GM20431 (cell line): ENCODE measurements around the gene U2AF1L4.

Experiments used
- in situ Hi-C: fragments of 300-500 bp; cut with MseI, MboI; formaldehyde crosslinking; loops from one replicate; pipeline ENCODE4 v1.15.0; 2020; ENCODE audit warnings: low sequenced_read_pairs; ENCODE audit not compliant: unreplicated experiment

Gene U2AF1L4

DNA sequence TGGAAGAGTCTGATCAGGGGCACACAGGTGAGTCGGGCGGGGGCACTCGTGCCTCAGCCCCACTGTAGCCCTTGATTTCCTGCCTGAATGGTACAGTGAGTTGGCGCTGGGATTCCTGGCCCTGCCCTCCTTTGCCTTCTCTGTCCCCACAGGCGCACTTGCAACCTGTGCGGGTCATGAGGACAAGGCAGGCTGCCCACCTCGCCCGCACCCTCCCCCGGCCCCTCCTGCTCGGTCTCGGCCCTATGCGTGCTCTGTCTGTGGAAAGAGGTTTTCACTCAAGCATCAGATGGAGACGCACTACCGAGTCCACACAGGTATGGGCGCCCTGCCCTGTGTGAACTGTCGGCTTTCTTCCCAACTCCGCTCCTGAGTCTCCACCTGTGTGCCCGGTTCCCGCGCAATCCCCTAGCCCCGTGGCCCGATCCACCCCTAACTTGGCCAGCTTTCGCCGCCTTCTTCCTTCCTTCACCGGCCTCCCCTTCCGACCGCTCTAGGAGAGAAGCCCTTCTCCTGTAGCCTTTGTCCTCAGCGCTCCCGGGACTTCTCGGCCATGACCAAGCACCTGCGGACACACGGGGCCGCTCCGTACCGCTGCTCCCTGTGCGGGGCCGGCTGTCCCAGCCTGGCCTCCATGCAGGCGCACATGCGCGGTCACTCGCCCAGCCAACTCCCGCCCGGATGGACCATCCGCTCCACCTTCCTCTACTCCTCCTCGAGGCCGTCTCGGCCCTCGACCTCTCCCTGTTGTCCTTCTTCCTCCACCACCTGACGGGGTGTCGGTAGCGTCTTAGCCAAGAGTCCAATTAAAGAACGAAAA is 29.0 kb downstream of the U2AF1L4 start:
- in situ Hi-C loops: no loop called here

DNA sequence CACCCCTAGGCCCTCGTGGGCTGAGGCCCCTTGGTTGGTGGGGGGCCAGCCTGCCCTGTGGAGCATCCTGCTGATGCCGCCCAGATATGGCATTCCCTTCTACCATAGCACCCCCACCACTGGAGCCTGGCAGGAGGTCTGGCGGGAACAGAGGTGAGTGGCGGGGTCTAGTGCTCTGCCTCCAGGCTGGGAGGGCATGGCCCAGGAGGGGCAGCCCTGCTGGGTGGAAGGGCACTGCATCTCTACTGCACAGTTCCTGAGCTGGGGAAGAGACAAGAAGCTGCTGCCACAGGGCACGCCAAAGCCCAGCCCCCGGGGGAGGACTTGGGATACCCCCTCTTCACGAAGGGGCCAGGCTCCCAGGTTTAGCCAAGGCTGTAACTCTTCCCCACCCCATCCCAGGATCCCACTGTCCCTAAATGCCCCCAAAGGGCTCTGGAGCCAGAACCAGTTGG is 29.8 kb downstream of the U2AF1L4 start:
- in situ Hi-C loops: no loop called here

DNA sequence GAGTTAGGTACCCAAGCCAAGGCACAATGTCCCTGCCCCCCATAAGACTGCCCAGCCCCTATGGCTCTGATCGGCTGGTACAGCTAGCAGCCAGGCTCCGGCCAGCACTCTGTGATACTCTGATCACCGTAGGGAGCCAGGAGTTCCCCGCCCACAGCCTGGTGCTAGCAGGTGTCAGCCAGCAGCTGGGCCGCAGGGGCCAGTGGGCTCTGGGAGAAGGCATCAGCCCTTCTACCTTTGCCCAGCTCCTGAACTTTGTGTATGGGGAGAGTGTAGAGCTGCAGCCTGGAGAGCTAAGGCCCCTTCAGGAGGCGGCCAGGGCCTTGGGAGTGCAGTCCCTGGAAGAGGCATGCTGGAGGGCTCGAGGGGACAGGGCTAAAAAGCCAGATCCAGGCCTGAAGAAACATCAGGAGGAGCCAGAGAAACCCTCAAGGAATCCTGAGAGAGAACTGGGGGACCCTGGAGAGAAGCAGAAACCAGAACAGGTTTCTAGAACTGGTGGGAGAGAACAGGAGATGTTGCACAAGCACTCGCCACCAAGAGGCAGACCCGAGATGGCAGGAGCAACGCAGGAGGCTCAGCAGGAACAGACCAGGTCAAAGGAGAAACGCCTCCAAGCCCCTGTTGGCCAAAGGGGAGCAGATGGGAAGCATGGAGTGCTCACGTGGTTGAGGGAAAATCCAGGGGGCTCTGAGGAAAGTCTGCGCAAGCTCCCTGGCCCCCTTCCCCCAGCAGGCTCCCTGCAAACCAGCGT is 30.4 kb downstream of the U2AF1L4 start:
- in situ Hi-C loops: no loop called here

GRCh38 chr19:35713904-35714495 is 31.2 kb downstream of the U2AF1L4 start:
- in situ Hi-C loops: no loop called here

GRCh38 chr19:35713506-35713850 is 31.7 kb downstream of the U2AF1L4 start:
- in situ Hi-C loops: no loop called here

DNA sequence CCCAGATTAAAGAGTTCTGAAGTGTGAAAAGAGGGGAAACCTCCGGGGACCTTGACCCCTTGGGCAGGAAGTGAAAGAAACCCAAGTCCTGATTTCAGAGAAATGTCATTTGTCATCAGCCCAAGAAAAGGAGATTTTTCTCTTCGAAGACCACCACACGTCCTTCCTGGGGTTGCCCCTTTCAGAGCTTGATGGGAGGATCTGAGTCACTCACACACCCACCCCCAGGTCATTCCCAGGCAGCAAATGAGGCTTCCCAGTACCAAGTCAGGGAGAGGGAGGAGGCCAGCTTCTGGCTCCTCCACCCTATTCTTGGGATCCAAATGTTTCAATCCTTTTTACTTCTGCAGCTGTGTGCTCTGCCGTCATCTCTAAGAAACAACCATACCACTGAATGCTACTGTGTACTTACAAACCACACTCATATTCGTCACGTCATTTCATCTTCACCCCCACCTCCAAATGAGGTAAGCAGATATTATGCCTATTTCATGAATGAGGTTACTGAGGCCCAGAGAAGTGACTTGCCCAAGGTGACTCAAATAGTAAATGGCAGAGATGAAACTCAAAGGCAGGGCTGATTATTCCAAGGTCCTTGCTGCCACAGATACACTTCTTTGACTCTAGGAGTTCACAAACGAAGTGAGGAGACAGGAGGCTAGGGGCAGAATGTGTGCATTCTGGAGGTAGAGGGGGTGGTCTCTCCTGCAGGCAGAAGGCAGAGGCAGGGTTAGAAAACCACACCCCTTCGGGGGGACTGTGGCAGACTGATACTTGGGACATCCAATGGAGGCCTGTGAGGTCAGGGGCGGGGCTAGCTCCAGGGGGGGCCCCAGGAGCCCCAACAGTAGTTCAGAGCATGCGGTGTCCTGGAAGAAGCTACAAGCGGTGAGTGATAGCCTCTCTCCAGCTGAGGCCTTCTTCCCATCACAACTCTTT is 32.4 kb downstream of the U2AF1L4 start:
- in situ Hi-C loops: no loop called here

DNA sequence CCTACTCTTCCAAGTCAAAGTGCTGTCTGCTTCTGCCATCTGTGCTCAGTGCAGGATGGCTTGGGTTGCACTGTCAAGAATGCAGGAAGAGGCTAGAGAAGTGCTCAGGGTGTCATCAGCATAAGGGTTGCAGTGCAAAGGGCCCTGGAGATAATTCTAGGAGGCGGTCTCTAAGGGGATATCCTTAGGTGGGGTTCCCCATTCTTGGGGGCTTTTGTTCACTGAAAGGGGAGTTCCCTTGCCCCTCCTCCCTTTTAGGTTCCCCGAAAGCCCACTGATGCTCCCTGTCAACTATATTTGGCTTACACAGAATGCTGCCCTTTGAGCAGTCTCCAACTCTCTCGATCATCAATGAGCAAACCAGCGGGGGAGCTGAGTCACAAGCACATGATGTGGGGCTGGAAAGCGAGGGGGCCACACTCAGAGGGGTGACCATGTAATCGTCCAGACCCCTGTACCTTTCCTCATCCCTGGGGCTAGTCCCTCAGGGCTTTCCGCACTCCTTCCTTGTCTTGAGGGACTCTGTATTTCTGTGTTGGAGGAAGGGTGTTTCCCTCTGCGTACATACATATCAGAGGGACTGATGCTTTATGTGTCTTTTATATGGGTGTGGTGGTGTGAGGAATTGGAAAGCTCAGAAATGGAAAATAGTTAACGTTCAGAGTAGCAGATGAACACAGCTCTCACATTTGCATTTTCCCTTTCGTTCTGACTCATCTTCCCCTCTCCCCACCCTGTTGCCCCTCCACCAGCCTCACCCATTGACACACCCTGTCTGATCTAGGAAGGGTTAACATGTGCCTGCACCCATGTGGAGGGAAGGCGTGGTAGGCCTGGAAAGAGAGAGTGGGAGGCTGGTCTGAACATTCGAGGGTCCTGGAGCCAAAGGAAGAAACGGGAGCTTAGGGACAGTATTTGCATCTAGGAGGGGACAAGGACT is 34.2 kb downstream of the U2AF1L4 start:
- in situ Hi-C loops: no loop called here

GRCh38 chr19:35708391-35708790 is 36.8 kb downstream of the U2AF1L4 start:
- in situ Hi-C loops: no loop called here

GRCh38 chr19:35704218-35704617 is 41.0 kb downstream of the U2AF1L4 start, which contains the start of gene ZBTB32:
ZBTB32 (plus strand) TSS chr19:35704558; CDS start chr19:35714627, 10,069 bp downstream.
- in situ Hi-C loops: no loop called here

DNA sequence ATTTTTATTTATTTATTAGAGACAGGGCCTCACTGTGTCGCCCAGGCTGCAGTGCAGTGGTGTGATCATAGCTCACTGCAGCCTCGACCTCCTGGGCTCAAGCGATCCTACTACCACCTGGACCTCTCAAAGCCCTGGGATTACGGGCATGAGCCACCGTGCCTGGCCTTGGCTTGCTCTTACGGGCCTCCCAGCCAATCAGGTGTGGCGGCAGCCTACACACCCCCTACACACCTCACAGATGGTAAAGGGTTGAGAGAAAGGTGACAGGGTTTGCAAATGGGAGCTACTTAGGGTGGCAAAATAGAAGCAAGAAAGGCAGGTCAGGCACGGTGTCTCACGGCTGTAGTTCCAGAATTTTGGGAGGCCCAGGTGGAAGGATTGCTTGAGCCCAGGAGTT is 41.9 kb downstream of the U2AF1L4 start:
- in situ Hi-C loops: no loop called here

GRCh38 chr19:35702223-35703012 is 42.8 kb downstream of the U2AF1L4 start:
- in situ Hi-C loops: no loop called here

DNA sequence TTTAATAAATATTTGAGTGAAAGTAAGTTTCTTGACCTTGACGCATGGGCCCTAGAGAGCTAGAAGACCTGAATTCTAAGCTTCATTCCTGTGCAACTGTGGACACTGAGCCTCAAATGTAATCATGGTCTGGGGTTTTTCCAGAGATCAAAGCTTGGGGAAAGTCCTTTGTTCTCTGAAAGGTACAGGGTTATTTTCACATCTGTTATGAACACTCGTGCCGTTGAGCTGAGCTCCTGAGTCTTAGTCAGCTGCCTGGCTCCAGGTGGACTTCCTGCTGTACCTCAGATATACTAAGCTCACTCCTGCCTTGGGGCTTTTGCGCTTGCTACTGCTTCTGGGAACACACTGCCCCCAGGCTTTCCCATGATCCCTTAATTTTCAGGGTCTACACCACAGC is 48.4 kb downstream of the U2AF1L4 start:
- in situ Hi-C loops: loop anchor here (10.0 kb wide), 1 partner anchor 238 kb away; the partner anchor contains the start of gene LRFN3

DNA sequence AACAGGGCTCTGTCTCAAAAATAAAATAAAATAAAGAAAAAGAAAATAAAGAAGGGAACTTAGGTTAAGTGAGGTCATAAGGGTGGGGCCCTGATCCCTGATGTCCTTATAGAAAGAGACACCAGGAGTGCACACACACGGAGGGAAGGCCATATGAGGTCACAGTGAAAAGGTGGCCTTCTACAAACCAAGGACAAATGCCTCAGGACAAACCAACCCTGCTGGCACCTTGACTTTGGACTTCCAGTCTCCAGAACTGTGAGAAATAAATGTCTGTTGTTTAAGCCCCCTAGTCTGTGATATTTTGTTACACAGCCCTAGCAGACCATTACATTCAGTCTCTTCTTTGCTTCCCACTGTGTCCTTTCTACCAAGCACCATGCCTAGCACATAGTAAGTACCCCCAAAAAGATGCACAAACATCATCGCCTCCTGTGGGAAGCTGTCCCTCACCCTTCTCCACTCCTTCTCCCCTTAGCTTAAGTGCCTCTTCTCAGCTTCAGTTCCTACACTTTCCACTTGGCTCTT is 49.3 kb downstream of the U2AF1L4 start:
- in situ Hi-C loops: loop anchor here (10.0 kb wide), 1 partner anchor 239 kb away; the partner anchor contains the start of gene LRFN3

DNA sequence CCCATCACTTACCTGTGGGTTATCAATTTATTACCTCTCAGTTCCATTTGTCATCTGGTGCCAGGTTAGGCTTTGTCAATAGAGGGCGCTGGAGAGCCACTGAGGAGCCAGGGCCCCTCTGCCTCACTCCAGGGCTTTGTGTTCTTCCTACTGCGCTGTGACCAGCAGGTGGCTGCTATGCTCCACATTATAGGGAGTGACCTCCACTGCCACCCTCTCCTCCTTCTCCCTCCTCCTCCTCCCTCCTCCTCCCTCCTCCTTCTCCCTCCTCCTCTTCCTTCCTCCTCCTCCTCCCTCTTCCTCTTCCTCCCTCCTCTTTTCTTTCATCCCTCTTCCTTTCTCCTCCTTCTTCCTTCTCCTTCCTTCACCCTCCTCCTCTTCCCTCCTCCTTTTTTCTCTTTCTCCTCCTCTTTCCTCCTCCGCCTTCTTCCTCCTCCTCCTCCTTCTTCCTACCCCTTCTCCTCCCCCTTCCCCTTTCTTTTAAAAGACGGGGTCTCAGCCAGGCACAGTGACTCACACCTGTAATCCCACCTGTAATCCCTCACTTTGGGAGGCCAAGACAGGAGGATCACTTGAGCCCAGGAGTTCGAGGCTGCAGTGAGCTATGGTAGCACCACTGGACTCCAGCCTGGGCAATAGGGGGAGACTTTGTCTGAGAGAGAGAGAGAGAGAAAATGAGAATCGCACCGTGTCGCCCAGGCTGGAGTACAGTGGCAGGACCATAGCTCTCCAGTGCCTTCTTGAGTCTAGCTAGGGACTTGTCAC is 51.2 kb downstream of the U2AF1L4 start:
- in situ Hi-C loops: loop anchor here (10.0 kb wide), 1 partner anchor 241 kb away; the partner anchor contains the start of gene LRFN3

DNA sequence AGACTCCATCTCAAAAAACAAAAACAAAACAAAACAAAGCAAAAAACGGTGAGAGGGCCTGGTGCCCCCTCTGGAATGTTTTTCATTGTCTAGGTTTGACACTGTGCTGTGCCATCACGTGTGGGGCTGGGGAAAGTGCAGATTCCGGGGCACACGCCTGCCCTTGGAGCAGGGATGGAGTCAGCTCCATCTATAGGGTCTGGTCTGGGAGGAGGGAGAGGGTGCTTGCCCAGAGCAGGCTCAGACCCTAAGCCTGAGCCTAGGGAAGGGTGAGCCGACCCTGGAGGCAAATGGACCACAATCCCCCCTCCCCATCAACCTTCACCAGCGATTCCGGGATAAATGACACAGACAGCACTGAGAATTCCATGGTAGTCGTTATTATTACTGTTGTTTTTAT is 51.8 kb downstream of the U2AF1L4 start:
- in situ Hi-C loops: loop anchor here (10.0 kb wide), 1 partner anchor 241 kb away; the partner anchor contains the start of gene LRFN3
